ENCODE results near the gene C12orf42.

- no peak for TF ChIP-seq CTCF (conservative IDR thresholded peaks at IDR 0.05; ENCODE audit: low read depth, low read length)
- no peak for TF ChIP-seq EZH2 (IDR thresholded peaks at IDR 0.05; ENCODE audit: low read length, unreplicated experiment)
- no peak for TF ChIP-seq EZH2phosphoT487 (IDR thresholded peaks at IDR 0.05; ENCODE audit: borderline replicate concordance, low read length)
Measured at GRCh38 chr12:103273645-103274044, 222.1 kb downstream of the C12orf42 start.
